ACC112 (cell line): ENCODE measurements around the gene KIF26B.
A peak's percentile ranks its signal among the peaks of the same experiment; 100 is the strongest.

ENCODE experiments used
- H2AFZ ChIP-seq: fragments of 200-600 bp; sonication (generic); one replicate; pipeline ENCODE4 v1.6.0; 2017; ENCODE audit warnings: antibody characterized with exemption, low read length; ENCODE audit not compliant: unreplicated experiment
- H3K27ac ChIP-seq: fragments of 200-600 bp; sonication (generic); 2 replicates; pipeline ENCODE4 v1.5.1; 2014; ENCODE audit warnings: low read depth, mild to moderate bottlenecking, antibody characterized with exemption, low read length, moderate library complexity
- H3K27me3 ChIP-seq: fragments of 200-600 bp; sonication (generic); 2 replicates; pipeline ENCODE4 v1.6.1; 2014; ENCODE audit warnings: mild to moderate bottlenecking, antibody characterized with exemption, low read length, moderate library complexity, mixed read lengths; ENCODE audit not compliant: insufficient read depth
- H3K36me3 ChIP-seq: fragments of 200-600 bp; sonication (generic); 2 replicates; pipeline ENCODE4 v1.6.1; 2016; ENCODE audit warnings: mild to moderate bottlenecking, antibody characterized with exemption, low read length, moderate library complexity, mixed read lengths; ENCODE audit not compliant: insufficient read depth
- H3K4me1 ChIP-seq: fragments of 200-600 bp; sonication (generic); one replicate; pipeline ENCODE4 v1.6.1; 2016; ENCODE audit warnings: low read length, mixed read lengths; ENCODE audit not compliant: insufficient read depth, unreplicated experiment, control insufficient read depth
- H3K4me3 ChIP-seq: fragments of 200-600 bp; sonication (generic); 2 replicates; pipeline ENCODE4 v1.5.1; 2014; ENCODE audit warnings: mild to moderate bottlenecking, low read depth, low read length
- H3K79me2 ChIP-seq: fragments of 200-600 bp; sonication (generic); one replicate; pipeline ENCODE4 v1.6.0; 2016; ENCODE audit warnings: low read length; ENCODE audit not compliant: control insufficient read depth, unreplicated experiment, insufficient read depth

KIF26B gene

GRCh38 chr1:245500546-245500945, 345.8 kb downstream of the KIF26B start:
- H3K27ac ChIP-seq = no peak overlapping the region
- no peaks in the 10 kb centered on the region for H3K4me1 ChIP-seq
- H3K4me3 ChIP-seq = no peak overlapping the region
- no peaks in the 10 kb centered on the region for H3K27me3 ChIP-seq
- no peaks in the 10 kb centered on the region for H3K36me3 ChIP-seq
- H2AFZ ChIP-seq = no peak overlapping the region
- no peaks in the 10 kb centered on the region for H3K79me2 ChIP-seq

DNA sequence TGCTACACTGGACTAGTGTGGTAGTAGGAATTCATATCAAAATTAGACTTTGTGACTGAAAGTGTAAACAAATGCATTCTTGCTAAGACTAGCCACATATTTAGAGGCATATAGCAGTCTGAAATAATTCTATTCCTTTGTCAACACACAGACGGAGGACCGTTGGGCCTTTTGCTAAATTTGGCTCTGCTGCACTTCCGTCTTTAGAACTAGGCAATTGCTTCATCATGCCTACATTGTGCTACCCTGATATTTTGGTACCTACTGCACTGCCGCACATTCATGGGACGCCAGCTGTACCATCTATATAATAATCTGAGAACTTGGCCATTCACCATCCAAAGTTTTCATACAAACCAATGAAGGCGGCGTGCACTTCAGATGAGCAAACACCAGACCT, 346.8 kb downstream of the KIF26B start:
- Histone ChIP-seq H3K27ac (no peak overlapping the region), H3K36me3 (no peaks in the 10 kb centered on the region), H3K4me1 (no peaks in the 10 kb centered on the region), H3K79me2 (no peaks in the 10 kb centered on the region), H3K4me3 (no peak overlapping the region), H3K27me3 (no peaks in the 10 kb centered on the region), H2AFZ (no peak overlapping the region)

- Histone ChIP-seq H3K27me3 (no peaks in the 10 kb centered on the region), H3K4me1 (no peaks in the 10 kb centered on the region), H3K36me3 (no peaks in the 10 kb centered on the region), H3K79me2 (no peaks in the 10 kb centered on the region), H3K4me3 (no peak overlapping the region), H2AFZ (no peak overlapping the region), H3K27ac (no peak overlapping the region)
Measured at GRCh38 chr1:245503548-245503947, 348.8 kb downstream of the KIF26B start.

GRCh38 chr1:245510144-245510543, 355.4 kb downstream of the KIF26B start:
- no peaks in the 10 kb centered on the region for H3K79me2 ChIP-seq
- H3K4me1 ChIP-seq = no peaks in the 10 kb centered on the region
- no peak overlapping the region for H3K4me3 ChIP-seq
- no peaks in the 10 kb centered on the region; the same call in 1 of the 2 replicates for H3K27me3 ChIP-seq
- H2AFZ ChIP-seq = no peak overlapping the region
- no peaks in the 10 kb centered on the region for H3K36me3 ChIP-seq
- no peak overlapping the region for H3K27ac ChIP-seq

- no peak overlapping the region for H3K27ac ChIP-seq
- no peaks in the 10 kb centered on the region for H3K79me2 ChIP-seq
- no peaks in the 10 kb centered on the region; the same call in 1 of the 2 replicates for H3K27me3 ChIP-seq
- no peak overlapping the region for H2AFZ ChIP-seq
- no peaks in the 10 kb centered on the region for H3K4me1 ChIP-seq
- peak overlapping the region; percentile 45 for H3K4me3 ChIP-seq
- H3K36me3 ChIP-seq = no peaks in the 10 kb centered on the region
Measured at GRCh38 chr1:245512181-245512888, 357.6 kb downstream of the KIF26B start.

DNA sequence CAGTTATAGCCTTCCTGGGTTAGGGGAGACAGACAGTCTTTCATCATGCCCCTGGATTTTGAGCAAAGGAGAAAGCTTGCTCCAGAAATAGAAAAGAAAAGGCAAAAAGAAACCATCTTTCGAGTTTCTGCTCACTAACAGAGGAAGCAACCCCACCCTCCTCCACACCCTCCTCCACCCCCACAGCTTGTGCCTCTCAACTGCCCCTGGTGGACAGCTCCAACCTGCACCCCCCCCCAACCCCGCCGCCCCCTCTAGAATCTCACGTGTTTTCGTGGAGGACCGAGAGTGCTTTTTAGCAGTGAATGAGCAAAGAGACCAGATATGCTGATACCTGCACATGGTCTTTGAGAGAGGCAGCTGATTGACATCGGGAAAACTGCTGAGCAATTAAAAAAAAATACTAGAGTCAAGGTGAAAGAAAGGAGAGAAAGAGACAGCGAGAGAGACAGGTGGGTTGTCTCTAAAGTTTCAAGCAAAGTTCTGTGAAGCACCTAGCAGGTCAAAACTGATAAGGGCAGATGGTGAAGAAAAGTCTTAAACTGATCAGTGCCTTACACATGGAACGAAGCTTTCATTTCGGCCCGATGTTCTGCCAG, 358.3 kb downstream of the KIF26B start:
- H2AFZ ChIP-seq = no peak overlapping the region
- H3K4me1 ChIP-seq = no peaks in the 10 kb centered on the region
- no peaks in the 10 kb centered on the region; the same call in 1 of the 2 replicates for H3K27me3 ChIP-seq
- H3K4me3 ChIP-seq = peak overlapping the region; percentile 45; the same call in 1 of the 2 replicates
- H3K36me3 ChIP-seq = no peaks in the 10 kb centered on the region
- H3K79me2 ChIP-seq = no peaks in the 10 kb centered on the region
- no peak overlapping the region for H3K27ac ChIP-seq

DNA sequence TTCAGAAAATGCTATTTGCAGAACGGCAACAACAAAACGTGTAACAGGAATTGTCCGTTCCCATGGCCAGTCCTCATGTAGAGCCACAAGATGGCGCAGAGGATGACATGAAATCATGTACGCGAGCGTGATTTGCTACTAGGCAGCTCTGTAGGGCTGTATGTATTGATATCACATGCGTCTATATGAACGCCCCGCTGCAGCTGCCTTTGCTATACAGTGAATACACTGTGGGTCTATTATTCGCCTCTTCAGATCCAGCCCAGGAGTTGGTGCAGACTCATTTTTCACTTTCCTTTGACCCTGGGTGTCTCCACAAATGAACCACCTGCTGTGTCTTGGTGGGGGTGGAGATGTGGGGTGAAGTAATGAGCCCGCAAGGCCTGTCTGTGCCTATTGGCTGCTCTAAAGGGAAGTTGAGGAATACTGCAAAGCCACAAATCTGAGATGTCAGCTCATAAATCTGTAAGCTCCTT, 361.5 kb downstream of the KIF26B start:
- Histone ChIP-seq H3K27me3 (no peaks in the 10 kb centered on the region; the same call in 1 of the 2 replicates), H2AFZ (no peak overlapping the region), H3K4me3 (no peak overlapping the region), H3K4me1 (no peaks in the 10 kb centered on the region), H3K36me3 (no peaks in the 10 kb centered on the region), H3K27ac (no peak overlapping the region), H3K79me2 (no peaks in the 10 kb centered on the region)

GRCh38 chr1:245520611-245521010, 365.8 kb downstream of the KIF26B start:
- 0 out of 2 replicates have a peak, but pooled peaks cover 3% of the 10 kb centered on the region for H3K27me3 ChIP-seq
- H3K4me3 ChIP-seq = no peak overlapping the region
- no peaks in the 10 kb centered on the region for H3K79me2 ChIP-seq
- H3K36me3 ChIP-seq = no peaks in the 10 kb centered on the region
- H3K4me1 ChIP-seq = no peaks in the 10 kb centered on the region
- no peak overlapping the region for H3K27ac ChIP-seq
- H2AFZ ChIP-seq = no peak overlapping the region

DNA sequence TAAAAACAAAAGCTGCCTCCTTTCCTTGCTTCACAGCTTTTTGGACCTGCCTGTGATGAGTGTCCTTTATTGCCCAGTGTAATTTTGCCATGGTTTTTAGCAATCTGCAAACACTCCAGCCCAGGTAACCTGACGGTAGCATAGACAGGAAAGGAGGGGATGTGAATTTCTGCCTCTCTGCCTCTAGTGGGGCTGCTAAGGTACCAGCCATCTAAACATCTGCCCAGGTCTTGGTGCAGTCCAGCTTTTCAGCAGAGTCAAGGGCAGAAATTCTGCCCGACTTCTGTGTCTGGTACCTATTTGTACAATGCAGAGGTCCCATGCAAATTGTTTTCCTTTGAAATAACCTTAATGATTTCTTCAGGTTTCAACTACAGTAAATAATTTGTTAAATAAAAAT, 371.4 kb downstream of the KIF26B start:
- Histone ChIP-seq H3K79me2 (no peaks in the 10 kb centered on the region), H3K4me1 (no peaks in the 10 kb centered on the region), H3K27me3 (0 out of 2 replicates have a peak, but pooled peaks cover 3% of the 10 kb centered on the region), H3K4me3 (no peak overlapping the region), H3K27ac (no peak overlapping the region), H3K36me3 (no peaks in the 10 kb centered on the region), H2AFZ (no peak overlapping the region)

- no peak overlapping the region for H3K4me3 ChIP-seq
- H3K79me2 ChIP-seq = no peaks in the 10 kb centered on the region
- no peak overlapping the region for H2AFZ ChIP-seq
- no peaks in the 10 kb centered on the region for H3K4me1 ChIP-seq
- 0 out of 2 replicates have a peak, but pooled peaks cover 3% of the 10 kb centered on the region for H3K27me3 ChIP-seq
- H3K36me3 ChIP-seq = no peaks in the 10 kb centered on the region
- no peak overlapping the region for H3K27ac ChIP-seq
Measured at GRCh38 chr1:245528258-245528635, 373.5 kb downstream of the KIF26B start.

GRCh38 chr1:245530937-245531336, 376.2 kb downstream of the KIF26B start:
- no peaks in the 10 kb centered on the region for H3K27me3 ChIP-seq
- H3K27ac ChIP-seq = no peak overlapping the region
- H3K4me1 ChIP-seq = no peaks in the 10 kb centered on the region
- no peak overlapping the region for H2AFZ ChIP-seq
- no peak overlapping the region for H3K4me3 ChIP-seq
- no peaks in the 10 kb centered on the region for H3K36me3 ChIP-seq
- H3K79me2 ChIP-seq = no peaks in the 10 kb centered on the region
